ENCODE data around the gene ZNF281.
"Not testable (repeated sequence)": the region's sequence is repeated elsewhere in the genome, so short reads cannot be mapped to it uniquely, and the experiment has no call there.

Gene ZNF281

GRCh38 chr1:200428482-200429205, 18.8 kb upstream of the ZNF281 start:
- DNase-seq = no peak

- DNase-seq = no peak
Measured at GRCh38 chr1:200427744-200428143, 17.9 kb upstream of the ZNF281 start.

GRCh38 chr1:200426196-200426595, 16.4 kb upstream of the ZNF281 start:
- DNase-seq = no peak

DNA sequence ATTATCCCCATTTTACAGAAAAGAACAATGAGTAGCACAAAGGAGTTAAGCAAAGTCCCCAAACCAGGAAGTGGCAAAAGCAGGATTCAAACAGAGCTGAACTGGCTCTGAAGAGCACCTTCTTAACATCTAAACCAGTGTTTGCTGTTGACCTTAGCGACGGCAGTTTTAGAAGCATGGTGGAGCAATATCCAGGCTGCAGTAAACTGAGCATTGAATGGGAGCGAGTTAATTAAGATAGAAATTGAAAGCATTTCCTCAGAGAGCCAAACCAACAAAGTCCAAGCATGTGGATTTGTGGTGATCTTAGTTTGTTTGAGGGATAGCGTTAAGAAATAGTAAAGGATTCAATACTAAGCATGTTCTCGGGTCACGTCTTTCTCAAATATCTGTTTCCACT, 13.4 kb upstream of the ZNF281 start:
- no peak for DNase-seq

DNA sequence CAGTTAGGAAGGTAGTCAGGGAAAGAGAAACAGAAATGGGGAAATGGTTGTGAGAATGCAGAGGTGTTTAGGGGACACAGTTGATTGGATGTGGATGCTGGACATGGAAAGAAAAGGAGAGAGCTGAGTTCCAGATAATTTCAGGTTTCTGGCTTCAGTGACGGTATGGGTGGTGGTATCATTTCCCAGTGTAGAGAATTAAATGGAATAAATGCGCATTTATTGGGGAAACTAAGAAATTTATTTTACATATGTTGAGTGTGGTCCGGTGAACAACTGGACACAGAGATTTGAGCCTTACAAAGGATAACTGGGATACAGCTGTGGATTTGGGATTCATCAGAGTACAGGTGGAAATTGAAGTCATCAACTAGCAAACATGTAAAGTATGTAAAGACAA, 12.4 kb upstream of the ZNF281 start:
- no peak for DNase-seq

DNA sequence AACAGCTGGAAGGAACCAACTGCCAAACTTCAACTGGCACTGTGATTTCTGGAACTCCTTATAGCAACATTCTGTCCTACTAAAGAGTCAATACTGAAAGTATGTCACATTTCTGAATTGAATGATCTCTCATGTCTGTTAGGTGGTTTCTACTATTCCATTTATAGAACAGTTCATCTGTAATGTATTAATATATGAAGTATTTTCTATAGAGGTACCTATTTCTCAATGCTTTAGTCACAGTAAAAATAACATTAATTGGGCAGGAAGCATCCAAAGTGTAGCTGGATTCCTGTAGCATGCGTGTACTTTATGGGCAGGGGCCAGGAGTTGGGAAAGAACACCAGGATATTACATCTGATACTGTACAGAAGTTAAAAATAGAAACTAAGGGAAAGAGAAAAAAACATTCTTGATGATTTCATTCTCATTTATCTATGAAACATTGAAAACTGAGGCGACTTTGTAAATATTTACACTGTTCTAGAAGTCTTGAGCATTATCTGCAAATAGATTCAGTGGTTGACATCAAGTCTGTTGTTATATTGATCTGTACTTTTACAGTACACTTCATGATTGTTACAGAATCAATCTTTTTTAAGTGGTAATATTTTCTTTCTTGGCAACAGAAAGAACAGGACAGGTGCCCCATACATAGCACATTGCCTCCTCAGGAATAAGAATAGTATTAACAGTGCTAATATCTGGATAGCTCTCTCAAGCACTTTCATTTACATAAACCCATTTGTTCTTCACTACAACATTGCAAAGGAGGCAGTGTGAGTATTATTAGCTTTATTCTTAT, 6.2 kb upstream of the ZNF281 start:
- peak; percentile 68 for DNase-seq

- no peak for DNase-seq
Measured at GRCh38 chr1:200415227-200415626, 5.4 kb upstream of the ZNF281 start.

DNA sequence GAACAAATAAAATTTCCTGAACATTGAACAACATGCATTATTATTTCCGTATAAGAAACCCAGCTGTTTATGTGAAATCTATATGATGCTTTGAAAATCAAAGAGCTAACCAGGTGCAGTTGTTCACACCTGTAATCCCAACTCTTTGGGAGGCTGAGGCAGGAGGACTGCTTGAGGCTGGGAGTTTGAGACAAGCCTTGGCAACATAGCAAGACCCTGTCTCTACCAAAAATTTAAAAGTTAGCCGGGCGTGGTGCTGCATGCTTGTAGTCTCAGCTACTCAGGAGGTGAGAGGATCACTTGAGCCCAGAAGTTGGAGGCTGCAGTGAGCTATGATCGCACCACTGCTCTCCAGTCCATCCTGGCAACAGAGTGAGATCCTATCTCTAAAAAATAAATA, 4.8 kb upstream of the ZNF281 start:
- no peak for DNase-seq

DNA sequence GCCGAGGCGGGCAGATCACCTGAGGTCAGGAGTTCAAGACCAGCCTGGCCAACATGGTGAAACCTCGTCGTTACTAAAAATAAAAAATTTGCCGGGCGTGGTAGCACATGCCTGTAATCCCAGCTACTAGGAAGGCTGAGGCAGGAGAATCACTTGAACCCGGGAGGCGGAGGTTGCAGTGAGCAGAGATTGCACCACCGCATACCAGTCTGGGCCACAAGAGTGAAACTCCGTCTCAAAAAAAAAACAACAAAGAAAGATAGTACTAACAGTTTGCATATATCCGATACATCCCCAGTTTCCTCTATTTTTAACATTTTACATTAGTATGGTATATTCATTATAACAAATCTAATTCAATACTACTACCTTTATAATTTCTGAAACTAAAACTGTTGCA, 3.9 kb upstream of the ZNF281 start:
- DNase-seq = not testable (repeated sequence)

DNA sequence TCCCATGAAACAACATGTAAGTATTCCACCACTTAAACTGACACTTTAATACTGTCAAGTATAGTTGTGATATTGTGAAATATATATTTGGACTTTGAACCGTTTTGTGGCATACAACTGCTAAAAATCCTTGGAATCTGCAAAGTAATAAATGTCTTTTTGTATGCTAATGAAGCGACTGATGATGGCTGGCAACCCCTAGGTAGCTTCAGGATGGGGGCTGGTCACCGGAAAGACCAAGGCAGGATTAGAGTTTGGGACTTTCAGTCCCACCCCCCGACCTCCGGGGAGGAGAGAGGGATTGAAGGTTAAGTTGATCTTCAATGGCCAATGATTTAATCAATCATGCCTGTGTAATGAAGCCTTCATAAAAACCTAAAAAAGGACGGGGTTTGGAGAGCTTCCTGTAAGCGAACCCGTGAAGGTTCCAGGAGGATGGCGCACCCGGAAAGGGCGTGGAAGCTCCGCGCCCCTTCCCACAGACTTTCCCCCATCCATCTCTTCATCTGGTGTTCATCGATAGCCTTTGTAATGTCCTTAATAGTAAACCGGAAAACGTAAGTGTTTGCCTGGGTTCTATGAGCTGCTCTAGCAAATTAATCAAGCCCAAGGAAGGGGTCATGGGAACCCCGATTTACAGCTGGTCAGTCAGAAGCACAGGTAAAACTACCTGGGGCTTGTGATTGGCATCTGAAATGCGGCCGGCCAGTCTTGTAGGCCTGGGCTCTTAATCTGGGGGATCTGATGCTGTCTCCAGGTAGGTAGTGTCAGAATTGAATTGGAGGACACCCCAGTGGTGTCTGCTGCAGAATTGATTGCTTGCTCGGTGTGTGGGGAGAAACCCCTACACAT, 1.8 kb upstream of the ZNF281 start:
- DNase-seq = no peak

GRCh38 chr1:200410566-200410878, 686 bp upstream of the ZNF281 start:
- DNase-seq = no peak

DNA sequence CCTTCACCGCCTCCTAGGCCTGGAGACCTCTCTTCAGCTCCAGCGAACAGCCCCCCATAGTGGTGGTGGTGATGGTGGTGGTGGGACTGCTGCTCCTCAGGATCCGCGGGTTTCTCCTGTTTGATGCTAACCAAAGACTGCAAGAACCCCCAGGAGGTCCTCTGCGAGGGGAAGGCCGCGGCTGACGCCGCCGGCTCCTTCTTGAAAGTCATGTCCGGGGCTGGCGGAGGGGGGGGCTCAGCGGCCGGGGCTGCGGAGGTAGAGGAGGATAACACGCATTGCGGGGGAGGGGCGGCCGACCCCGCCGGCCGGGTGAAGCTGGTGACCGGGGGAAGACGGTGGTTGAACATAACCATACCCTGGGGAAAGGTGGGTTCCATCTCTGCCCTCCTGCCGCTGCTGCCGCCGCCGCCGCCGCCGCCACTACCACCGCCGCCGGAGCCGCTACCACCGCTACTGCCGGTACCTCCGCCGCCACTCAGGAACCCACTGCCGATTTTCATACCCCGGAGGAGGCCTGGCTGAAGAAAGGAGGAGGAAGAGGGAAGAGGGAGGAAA, 554 bp downstream of the ZNF281 start:
- no peak for DNase-seq

- DNase-seq = no peak
Measured at GRCh38 chr1:200406161-200406797, 3.6 kb downstream of the ZNF281 start.

- DNase-seq = no peak
Measured at GRCh38 chr1:200405264-200405663, 4.6 kb downstream of the ZNF281 start.

DNA sequence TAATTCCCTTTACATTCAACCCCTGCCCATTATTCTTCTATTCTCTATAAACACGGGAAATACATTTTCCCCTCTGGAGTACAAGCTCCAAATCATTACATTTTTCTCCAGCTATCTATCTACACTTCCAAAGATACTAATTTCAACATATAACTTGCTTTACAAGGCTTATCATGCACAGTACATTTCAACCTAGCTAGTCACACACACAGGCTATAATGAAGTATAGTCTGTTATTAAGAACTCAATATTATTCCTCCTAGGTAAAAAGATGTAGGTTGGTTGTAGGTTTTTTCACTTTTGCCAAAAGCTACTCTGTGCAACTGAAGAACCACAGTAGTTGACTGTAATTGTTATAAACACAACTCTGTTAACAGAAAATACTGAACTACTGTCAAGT, 8.1 kb downstream of the ZNF281 start:
- DNase-seq = no peak

GRCh38 chr1:200401263-200401662, 8.6 kb downstream of the ZNF281 start:
- DNase-seq = no peak

GRCh38 chr1:200400556-200400955, 9.3 kb downstream of the ZNF281 start:
- no peak for DNase-seq

- DNase-seq = no peak
Measured at GRCh38 chr1:200399860-200400259, 10.0 kb downstream of the ZNF281 start.

GRCh38 chr1:200398373-200398772, 11.5 kb downstream of the ZNF281 start:
- DNase-seq = no peak

GRCh38 chr1:200392625-200393185, 17.1 kb downstream of the ZNF281 start:
- no peak for DNase-seq

- DNase-seq = no peak
Measured at GRCh38 chr1:200391747-200392146, 18.1 kb downstream of the ZNF281 start.

DNA sequence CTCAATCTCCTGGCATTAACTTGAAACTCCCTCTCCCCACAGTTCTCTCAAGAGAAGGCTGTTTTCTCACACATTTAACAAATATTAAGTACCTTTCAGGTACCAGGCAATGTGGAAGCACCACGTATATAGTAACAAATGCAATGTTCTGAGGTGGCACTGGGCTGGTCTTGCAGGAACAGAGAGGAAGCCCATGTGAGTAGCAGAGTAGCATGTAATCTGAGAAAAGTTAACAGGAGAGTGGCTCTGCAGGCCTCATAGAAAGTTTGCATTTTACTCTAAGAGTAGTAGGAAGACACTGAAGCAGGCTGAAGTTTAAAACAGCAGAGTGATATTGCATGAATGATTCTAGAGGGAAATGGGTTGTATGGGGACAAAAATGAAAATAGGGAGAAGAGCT, 21.0 kb downstream of the ZNF281 start:
- DNase-seq = no peak

- no peak for DNase-seq
Measured at GRCh38 chr1:200386416-200386815, 23.4 kb downstream of the ZNF281 start.

Data from T1000 (cell line).